DMS114 treated with DMSO at 0.1 percent for 48 hours (cell line): Measurements from ENCODE around the gene KLHL41.
"Not testable (repeated sequence)": the region's sequence is repeated elsewhere in the genome, so short reads cannot be mapped to it uniquely, and the experiment has no call there.

ENCODE experiments used
- DNase-seq: peaks from one replicate; lab custom pipeline; 2025; ENCODE audit not compliant: unreplicated experiment; lab: John Stamatoyannopoulos, UW

The KLHL41 gene

GRCh38 chr2:169509955-169510354 lies 453 bp downstream of the KLHL41 start:
- DNase-seq, result no peak

GRCh38 chr2:169510496-169510895 lies 994 bp downstream of the KLHL41 start:
- no peak for DNase-seq

GRCh38 chr2:169511818-169512217 lies 2.3 kb downstream of the KLHL41 start:
- DNase-seq, result no peak

- no peak for DNase-seq
Measured at GRCh38 chr2:169512525-169512924, 3.0 kb downstream of the KLHL41 start.

- no peak for DNase-seq
Measured at GRCh38 chr2:169513094-169513493, 3.6 kb downstream of the KLHL41 start.

GRCh38 chr2:169513926-169514325 lies 4.4 kb downstream of the KLHL41 start:
- no peak for DNase-seq

- DNase-seq, result not testable (repeated sequence)
Measured at GRCh38 chr2:169514758-169515157, 5.3 kb downstream of the KLHL41 start.

GRCh38 chr2:169516488-169516995 lies 7.0 kb downstream of the KLHL41 start:
- not testable (repeated sequence) for DNase-seq

- no peak for DNase-seq
Measured at GRCh38 chr2:169520896-169521295, 11.4 kb downstream of the KLHL41 start.

- DNase-seq, result no peak
Measured at GRCh38 chr2:169523681-169524080, 14.2 kb downstream of the KLHL41 start.

GRCh38 chr2:169525434-169525833 lies 15.9 kb downstream of the KLHL41 start:
- DNase-seq, result no peak

GRCh38 chr2:169526451-169526850 lies 16.9 kb downstream of the KLHL41 start:
- DNase-seq, result no peak

- peak; percentile 8 for DNase-seq
Measured at GRCh38 chr2:169528271-169528701, 18.8 kb downstream of the KLHL41 start.

- DNase-seq, result not testable (repeated sequence)
Measured at GRCh38 chr2:169539460-169539859, 30.0 kb downstream of the KLHL41 start.

GRCh38 chr2:169540146-169540545 lies 30.6 kb downstream of the KLHL41 start:
- DNase-seq, result no peak

- no peak for DNase-seq
Measured at GRCh38 chr2:169542433-169542832, 32.9 kb downstream of the KLHL41 start.

- DNase-seq, result no peak
Measured at GRCh38 chr2:169546756-169547155, 37.3 kb downstream of the KLHL41 start.

GRCh38 chr2:169561364-169561763 lies 51.9 kb downstream of the KLHL41 start:
- no peak for DNase-seq

GRCh38 chr2:169562084-169562483 lies 52.6 kb downstream of the KLHL41 start:
- DNase-seq, result not testable (repeated sequence)

- no peak for DNase-seq
Measured at GRCh38 chr2:169562519-169562918, 53.0 kb downstream of the KLHL41 start.

- DNase-seq, result no peak
Measured at GRCh38 chr2:169565686-169566085, 56.2 kb downstream of the KLHL41 start.

GRCh38 chr2:169569948-169570347 lies 60.4 kb downstream of the KLHL41 start:
- DNase-seq, result no peak

- not testable (repeated sequence) for DNase-seq
Measured at GRCh38 chr2:169570752-169571151, 61.2 kb downstream of the KLHL41 start.
